ENCODE data around the gene COMTD1.

- TF ChIP-seq CTCF (IDR thresholded peaks at IDR 0.05): no peak
- TF ChIP-seq USF2 (IDR thresholded peaks at IDR 0.05; ENCODE audit: borderline replicate concordance, low read depth, low read length): no peak
- no peak for TF ChIP-seq FOXM1 (IDR thresholded peaks at IDR 0.05; ENCODE audit: low read depth)
- TF ChIP-seq POLR2AphosphoS5 (IDR thresholded peaks at IDR 0.05; ENCODE audit: low read depth, low read length): no peak
- no peak for TF ChIP-seq RAD21 (IDR thresholded peaks at IDR 0.05; ENCODE audit: low read length)
- no peak for TF ChIP-seq FOXJ3 (CRISPR knock-in tag; IDR thresholded peaks at IDR 0.05)
- TF ChIP-seq SIN3A (IDR thresholded peaks at IDR 0.05; ENCODE audit: borderline replicate concordance, low read depth, low read length): no peak
- no peak for TF ChIP-seq RFX5 (IDR thresholded peaks at IDR 0.05; ENCODE audit: low read length)
- TF ChIP-seq MAX (IDR thresholded peaks at IDR 0.05; ENCODE audit: low read depth): no peak
- no peak for TF ChIP-seq EP300 (IDR thresholded peaks at IDR 0.05; ENCODE audit: borderline replicate concordance in 1 of 2, low read depth in 1 of 2, low read length in 1 of 2)
- no peak for TF ChIP-seq YY1 (IDR thresholded peaks at IDR 0.05; ENCODE audit: low read depth)
- no peak for TF ChIP-seq TAF1 (IDR thresholded peaks at IDR 0.05; ENCODE audit: borderline replicate concordance, low read depth, low read length)
- TF ChIP-seq JUND (IDR thresholded peaks at IDR 0.05): no peak
These were observed 12.0 kb upstream of the COMTD1 start for GRCh38 chr10:75247797-75248196.

All from SK-N-SH (cell line).